Activated B cell treated with CpG ODN at 0.5 μM for 24 hours (primary cell): ENCODE results near the gene NPAS3. TPM values are rescaled to one million over a fixed set of nuclear protein-coding genes. Genes with fewer than 3 reads are reported as not detected.

Experiments
- ATAC-seq: fragments of 200-7000 bp; cut with Tn5 transposase; one replicate; pipeline ENCODE4 v1.10.0; 2021; ENCODE audit warnings: low read depth, mild to moderate bottlenecking, moderate library complexity
- CTCF ChIA-PET: fragments of 350-600 bp; sonication (Branson Sonifier 250); formaldehyde crosslinking; loops from one replicate; lab custom pipeline; 2021; ENCODE audit warnings: antibody characterized with exemption; lab: Charles Lee
- POLR2A ChIA-PET: fragments of 350-600 bp; sonication (Branson Sonifier 250); formaldehyde crosslinking; loops from one replicate; lab custom pipeline; 2021; ENCODE audit warnings: antibody characterized with exemption; lab: Charles Lee
- DNase-seq: peaks from one replicate; pipeline ENCODE4 v3.0.0; 2022
- H3K27ac Mint-ChIP-seq: one replicate; pipeline ENCODE4 v1.8.0; 2020; ENCODE audit warnings: mixed read lengths
- H3K27me3 Mint-ChIP-seq: one replicate; pipeline ENCODE4 v1.8.0; 2021; ENCODE audit warnings: mixed read lengths
- H3K36me3 Mint-ChIP-seq: one replicate; pipeline ENCODE4 v1.8.0; 2021; ENCODE audit warnings: low read depth, mixed read lengths
- H3K4me1 Mint-ChIP-seq: one replicate; pipeline ENCODE4 v1.8.0; 2021; ENCODE audit warnings: mixed read lengths
- H3K4me3 Mint-ChIP-seq: one replicate; pipeline ENCODE4 v1.8.0; 2020; ENCODE audit warnings: mild to moderate bottlenecking, mixed read lengths
- H3K9me3 Mint-ChIP-seq: one replicate; pipeline ENCODE4 v1.8.0; 2020; ENCODE audit warnings: mixed read lengths
- CTCF ChIP-seq: fragments of 200-600 bp; IDR thresholded peaks from one replicate; pipeline ENCODE4 v1.8.0; 2022; ENCODE audit warnings: antibody characterized with exemption, mild to moderate bottlenecking
- intact Hi-C: fragments of 100-400 bp; cut with micrococcal nuclease; formaldehyde crosslinking; loops from one replicate; pipeline ENCODE4 v1.15.1; 2024
- total RNA-seq: library from RNA; stranded (reverse); gene quantifications from 2 replicates; pipeline ENCODE4 v1.2.3, GENCODE V29; 2022

Gene NPAS3
- total RNA-seq, 1 donor from 2014 or later, result not detected

GRCh38 chr14:33279865-33280264 is 341.2 kb downstream of the NPAS3 start:
- no peak for TF ChIP-seq CTCF
- no peak overlapping the region for H3K4me3 Mint-ChIP-seq
- ATAC-seq (no peak), DNase-seq (no peak)
- H3K27ac Mint-ChIP-seq, result no peak overlapping the region
- no peaks in the 10 kb centered on the region for H3K36me3 Mint-ChIP-seq
- H3K27me3 Mint-ChIP-seq, result no peaks in the 10 kb centered on the region
- intact Hi-C loops, result loop anchor here (10.0 kb wide), 1 partner anchor 155 kb away; no protein-coding TSS in a partner anchor
- H3K4me1 Mint-ChIP-seq, result no peaks in the 10 kb centered on the region
- ChIA-PET CTCF (no interaction called here), POLR2A (no interaction called here)
- no peaks in the 10 kb centered on the region for H3K9me3 Mint-ChIP-seq

GRCh38 chr14:33280646-33281045 is 342.0 kb downstream of the NPAS3 start:
- Mint-ChIP-seq H3K4me1 (no peaks in the 10 kb centered on the region), H3K9me3 (no peaks in the 10 kb centered on the region), H3K36me3 (no peaks in the 10 kb centered on the region), H3K4me3 (no peak overlapping the region), H3K27me3 (no peaks in the 10 kb centered on the region), H3K27ac (no peak overlapping the region)
- DNase-seq (no peak), ATAC-seq (no peak)
- no peak for TF ChIP-seq CTCF
- CTCF ChIA-PET, result interaction anchor here (0.7 kb wide), 1 partner anchor 621 kb away, joined by 3 read pairs; no protein-coding TSS in a partner anchor
- POLR2A ChIA-PET, result no interaction called here
- intact Hi-C loops, result no loop called here

GRCh38 chr14:33282331-33283230 is 343.9 kb downstream of the NPAS3 start:
- Mint-ChIP-seq H3K36me3 (no peaks in the 10 kb centered on the region), H3K9me3 (no peaks in the 10 kb centered on the region), H3K27me3 (no peaks in the 10 kb centered on the region), H3K4me3 (no peak overlapping the region), H3K27ac (no peak overlapping the region), H3K4me1 (no peaks in the 10 kb centered on the region)
- intact Hi-C loops, result no loop called here
- ATAC-seq (no peak), DNase-seq (no peak)
- CTCF ChIA-PET, result no interaction called here
- POLR2A ChIA-PET, result no interaction called here
- TF ChIP-seq CTCF, result no peak

- ChIA-PET CTCF (no interaction called here), POLR2A (no interaction called here)
- Mint-ChIP-seq H3K4me1 (no peaks in the 10 kb centered on the region), H3K9me3 (no peaks in the 10 kb centered on the region), H3K4me3 (no peak overlapping the region), H3K27me3 (no peaks in the 10 kb centered on the region), H3K27ac (no peak overlapping the region), H3K36me3 (no peaks in the 10 kb centered on the region)
- no peak for DNase-seq
- intact Hi-C loops, result no loop called here
- no peak for TF ChIP-seq CTCF
- no peak for ATAC-seq
Observed at GRCh38 chr14:33285902-33286700, 347.4 kb downstream of the NPAS3 start.

GRCh38 chr14:33287189-33287588 is 348.5 kb downstream of the NPAS3 start:
- Mint-ChIP-seq H3K4me3 (no peak overlapping the region), H3K9me3 (no peaks in the 10 kb centered on the region), H3K27ac (no peak overlapping the region), H3K27me3 (no peaks in the 10 kb centered on the region), H3K4me1 (no peaks in the 10 kb centered on the region), H3K36me3 (no peaks in the 10 kb centered on the region)
- ATAC-seq, result no peak
- ChIA-PET CTCF (no interaction called here), POLR2A (no interaction called here)
- intact Hi-C loops, result no loop called here
- DNase-seq, result no peak
- TF ChIP-seq CTCF, result no peak
